ENCODE measurements around the gene EPHA8. TPM values are rescaled to one million over a fixed set of nuclear protein-coding genes. Genes with fewer than 3 reads are reported as not detected.

The EPHA8 gene
- total and polyA plus RNA-seq, 12 donors, result 0.11 to 10.1 (median 1.6) TPM; not detected in 2

DNA sequence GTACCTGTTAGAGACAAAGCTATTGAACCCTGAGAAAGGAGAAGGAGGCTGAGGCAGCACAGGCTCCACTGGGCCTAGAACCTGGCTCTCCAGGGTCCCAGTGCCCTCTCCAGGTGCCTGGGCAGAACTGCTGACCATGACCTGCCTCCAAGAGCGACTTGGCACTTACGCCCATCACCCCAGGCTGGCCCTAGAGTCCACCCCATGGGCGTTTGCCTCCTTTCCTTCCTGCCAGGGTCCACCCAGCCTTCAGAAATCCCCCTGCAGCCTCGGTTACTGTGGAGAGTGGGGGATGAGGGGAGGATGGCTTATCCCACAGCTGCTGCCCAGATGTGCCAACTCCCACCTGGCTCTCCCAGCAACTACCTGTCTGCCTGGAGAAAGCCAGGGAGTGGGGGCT lies 58.5 kb downstream of the EPHA8 start:
- TF ChIP-seq, protein P1, sequence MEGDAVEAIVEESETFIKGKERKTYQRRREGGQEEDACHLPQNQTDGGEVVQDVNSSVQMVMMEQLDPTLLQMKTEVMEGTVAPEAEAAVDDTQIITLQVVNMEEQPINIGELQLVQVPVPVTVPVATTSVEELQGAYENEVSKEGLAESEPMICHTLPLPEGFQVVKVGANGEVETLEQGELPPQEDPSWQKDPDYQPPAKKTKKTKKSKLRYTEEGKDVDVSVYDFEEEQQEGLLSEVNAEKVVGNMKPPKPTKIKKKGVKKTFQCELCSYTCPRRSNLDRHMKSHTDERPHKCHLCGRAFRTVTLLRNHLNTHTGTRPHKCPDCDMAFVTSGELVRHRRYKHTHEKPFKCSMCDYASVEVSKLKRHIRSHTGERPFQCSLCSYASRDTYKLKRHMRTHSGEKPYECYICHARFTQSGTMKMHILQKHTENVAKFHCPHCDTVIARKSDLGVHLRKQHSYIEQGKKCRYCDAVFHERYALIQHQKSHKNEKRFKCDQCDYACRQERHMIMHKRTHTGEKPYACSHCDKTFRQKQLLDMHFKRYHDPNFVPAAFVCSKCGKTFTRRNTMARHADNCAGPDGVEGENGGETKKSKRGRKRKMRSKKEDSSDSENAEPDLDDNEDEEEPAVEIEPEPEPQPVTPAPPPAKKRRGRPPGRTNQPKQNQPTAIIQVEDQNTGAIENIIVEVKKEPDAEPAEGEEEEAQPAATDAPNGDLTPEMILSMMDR (IDR thresholded peaks at IDR 0.05), result no peak
- TF ChIP-seq POLR2A (IDR thresholded peaks at IDR 0.05), result no peak
- Histone ChIP-seq H3K27me3 (peaks cover 34% of the 10 kb centered on the region), H3K27ac (no peak overlapping the region), H3K9me3 (replicated peaks in 1 of 3) (no peaks in the 10 kb centered on the region), H3K36me3 (replicated peaks in 1 of 2) (no peaks in the 10 kb centered on the region), H3K4me1 (replicated peaks in 1 of 2) (no peaks in the 10 kb centered on the region), H3K4me3 (no peak overlapping the region)
- intact Hi-C loops (cut with DNase I), result no loop called here
- DNase-seq, result no peak
- WGBS, 4 donors, result 47 to 62% (median 51%) methylated on average over 4 of the region's 4 CpGs; no CpG with 5 or more reads in 1 of the 4 donors

DNA sequence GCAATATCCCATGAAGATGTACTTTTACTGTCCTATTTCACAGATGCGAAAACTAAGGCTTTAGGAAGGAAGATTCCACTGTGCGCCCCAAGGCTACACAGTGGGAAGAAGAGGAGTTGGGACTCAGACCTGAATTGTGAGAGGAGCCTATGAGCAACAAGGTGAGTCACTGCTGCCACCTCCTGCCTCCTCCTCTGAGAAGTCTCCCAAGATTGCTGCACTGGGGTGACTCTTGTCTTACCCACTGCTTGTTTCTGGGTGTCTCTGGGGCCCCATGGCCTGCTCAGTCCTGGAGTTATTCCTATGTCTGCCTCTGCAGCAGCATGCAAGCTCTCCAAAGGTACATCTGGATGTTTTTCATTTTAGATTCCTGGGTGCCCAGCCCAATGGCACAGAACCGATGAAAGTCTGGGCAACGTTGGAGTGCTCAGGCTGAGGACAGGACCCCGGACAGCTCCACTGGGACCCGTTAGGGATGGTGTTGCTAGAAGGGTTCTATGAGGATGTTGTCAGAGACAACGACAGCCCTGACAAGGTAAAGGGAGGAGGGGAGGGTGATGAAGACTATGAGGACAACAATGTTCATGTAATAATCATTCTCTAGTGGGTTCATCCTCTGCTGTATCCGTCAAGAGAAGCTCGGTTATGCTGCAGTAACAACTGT lies 62.1 kb downstream of the EPHA8 start:
- Histone ChIP-seq H3K27me3 (peaks cover 30% of the 10 kb centered on the region), H3K4me1 (replicated peaks in 1 of 2) (no peaks in the 10 kb centered on the region), H3K36me3 (replicated peaks in 1 of 2) (no peaks in the 10 kb centered on the region), H3K27ac (no peak overlapping the region), H3K9me3 (replicated peaks in 1 of 3) (no peaks in the 10 kb centered on the region), H3K4me3 (no peak overlapping the region)
- WGBS, 4 donors, result 35 to 41% (median 38%) methylated on average over 9 of the region's 9 CpGs
- TF ChIP-seq POLR2A (IDR thresholded peaks at IDR 0.05), result no peak
- TF ChIP-seq, protein P1 (IDR thresholded peaks at IDR 0.05), result no peak
- no peak for DNase-seq
- intact Hi-C loops (cut with DNase I), result no loop called here

DNA sequence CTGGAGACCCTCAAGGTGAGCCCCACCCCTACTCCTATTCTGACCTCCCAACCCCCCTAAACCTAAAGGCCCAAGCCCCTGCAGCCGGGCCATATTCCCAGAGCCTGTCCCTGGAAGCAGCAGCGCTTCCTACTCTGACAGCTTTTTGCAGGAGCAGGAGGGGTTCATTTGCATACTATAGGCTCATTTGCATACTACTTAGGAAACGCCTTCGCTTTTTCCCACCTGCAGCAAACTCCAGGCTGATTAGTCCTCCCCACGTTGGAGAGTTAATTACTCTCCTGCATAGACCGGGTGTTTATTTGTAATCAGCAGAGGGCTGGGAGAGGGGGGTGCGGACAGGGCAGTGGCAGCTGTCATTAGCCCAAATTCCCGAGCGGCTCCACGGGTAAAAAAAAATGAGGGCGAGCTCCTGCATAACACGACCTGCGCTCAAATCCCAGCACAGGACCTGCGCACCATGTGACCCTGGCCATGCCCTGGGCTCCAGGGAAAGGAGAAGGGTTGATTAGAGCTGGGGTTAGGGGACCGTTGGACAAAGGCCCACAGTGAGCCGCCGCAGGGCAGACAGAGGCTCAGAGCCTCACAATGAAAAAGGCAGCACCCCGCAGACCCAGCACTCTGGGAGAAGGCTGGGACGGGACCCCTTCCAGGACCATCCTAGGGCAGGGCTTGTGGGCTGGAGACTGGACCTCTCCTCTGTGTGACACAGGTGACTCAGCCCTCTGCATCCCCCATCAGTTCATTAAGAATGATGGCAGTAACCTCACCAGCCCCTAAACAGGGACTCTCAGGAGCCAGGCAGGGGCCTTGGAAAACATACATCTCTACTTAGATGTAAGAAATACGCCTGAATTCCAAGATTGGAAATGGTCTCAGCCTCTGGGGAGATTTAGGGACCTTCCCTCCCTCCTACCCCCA lies 63.2 kb downstream of the EPHA8 start:
- no peak for DNase-seq
- no peaks in the 10 kb centered on the region for H3K9me3 ChIP-seq (replicated peaks in 1 of 3)
- WGBS, 4 donors, result 25 to 51% (median 35%) methylated on average over 17 to 20 of the region's 20 CpGs
- H3K4me3 ChIP-seq, result no peak overlapping the region
- intact Hi-C loops (cut with DNase I), result no loop called here
- H3K4me1 ChIP-seq (replicated peaks in 1 of 2), result no peaks in the 10 kb centered on the region
- H3K27me3 ChIP-seq, result peaks cover 22% of the 10 kb centered on the region
- TF ChIP-seq POLR2A (IDR thresholded peaks at IDR 0.05), result no peak
- TF ChIP-seq, protein P1 (IDR thresholded peaks at IDR 0.05), result no peak
- no peak overlapping the region for H3K27ac ChIP-seq
- H3K36me3 ChIP-seq (replicated peaks in 1 of 2), result no peaks in the 10 kb centered on the region

DNA sequence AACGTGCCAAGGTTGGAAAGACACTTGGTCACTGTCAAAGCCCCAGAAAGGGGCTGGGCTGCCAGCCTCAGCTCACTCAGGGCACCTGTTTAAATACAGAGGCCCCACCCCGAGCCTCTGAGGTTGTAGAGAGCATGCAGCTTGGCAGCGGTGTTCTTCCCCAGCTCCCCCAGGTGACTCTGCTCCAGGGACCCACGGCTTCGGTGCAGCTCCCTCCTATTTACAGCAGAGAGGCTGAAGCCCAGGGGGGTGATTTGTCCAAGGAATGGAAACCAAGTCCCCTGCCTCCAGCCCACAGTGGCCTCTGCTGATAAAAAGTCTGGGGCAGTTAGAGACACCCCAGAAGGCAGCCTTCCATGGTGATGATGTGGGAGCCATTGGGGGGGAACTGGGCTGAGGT lies 64.0 kb downstream of the EPHA8 start:
- DNase-seq, result no peak
- Histone ChIP-seq H3K27ac (no peak overlapping the region), H3K9me3 (replicated peaks in 1 of 3) (no peaks in the 10 kb centered on the region), H3K4me3 (no peak overlapping the region), H3K27me3 (peaks cover 16% of the 10 kb centered on the region), H3K4me1 (replicated peaks in 1 of 2) (no peaks in the 10 kb centered on the region), H3K36me3 (replicated peaks in 1 of 2) (no peaks in the 10 kb centered on the region)
- intact Hi-C loops (cut with DNase I), result no loop called here
- TF ChIP-seq, protein P1 (IDR thresholded peaks at IDR 0.05), result no peak
- TF ChIP-seq POLR2A (IDR thresholded peaks at IDR 0.05), result no peak
- WGBS, 4 donors, result 20 to 66% (median 64%) methylated on average over 1 to 5 of the region's 5 CpGs

Measured in adrenal gland (tissue), 12 donors.